PC-3 (cell line): ENCODE results near the gene MZT1. TPM values are rescaled to one million over a fixed set of nuclear protein-coding genes. Genes with fewer than 3 reads are reported as not detected.

ENCODE experiments used
- ATAC-seq: fragments of 200-7000 bp; cut with Tn5 transposase; 2 replicates; pipeline ENCODE4 v1.9.1; 2020; ENCODE audit warnings: mild to moderate bottlenecking, moderate library complexity
- BruUV-seq: library from RNA; stranded (reverse); fragments of 400-500 nt; replicated peaks from 2 replicates; lab custom pipeline; 2021; lab: Mats Ljungman, UMichigan
- CTCF ChIA-PET: fragments of 300-600 bp; sonication (Branson Sonifier 250); formaldehyde crosslinking; loops from one replicate; lab custom pipeline; 2022; ENCODE audit warnings: antibody characterized with exemption; lab: Charles Lee
- POLR2A ChIA-PET: fragments of 300-600 bp; sonication (Branson Sonifier 250); formaldehyde crosslinking; loops from one replicate; lab custom pipeline; 2022; ENCODE audit warnings: antibody characterized with exemption; ENCODE audit not compliant: unreplicated experiment; lab: Charles Lee
- DNase-seq: peaks from one replicate; pipeline ENCODE4 v3.0.0-alpha.2; 2015
- H2AFZ ChIP-seq: fragments of 300-600 bp; sonication (generic); 2 replicates; pipeline ENCODE4 v1.6.0; 2016; ENCODE audit warnings: antibody characterized with exemption, low read length
- H3F3A ChIP-seq: fragments of 300-600 bp; sonication (generic); one replicate; pipeline ENCODE4 v1.6.0; 2017; ENCODE audit warnings: antibody characterized with exemption, low read length, control low read depth, mild to moderate bottlenecking; ENCODE audit not compliant: unreplicated experiment
- H3K27ac ChIP-seq: fragments of 300-600 bp; sonication (generic); 2 replicates; pipeline ENCODE4 v1.5.1; 2016; ENCODE audit warnings: mild to moderate bottlenecking, low read length
- H3K27me3 ChIP-seq: fragments of 300-600 bp; sonication (generic); 2 replicates; pipeline ENCODE4 v1.6.1; 2016; ENCODE audit warnings: low read length, mixed read lengths
- H3K36me3 ChIP-seq: fragments of 300-600 bp; sonication (generic); 2 replicates; pipeline ENCODE4 v1.6.1; 2016; ENCODE audit warnings: low read depth, mixed run types, low read length, mixed read lengths
- H3K4me1 ChIP-seq: fragments of 300-600 bp; sonication (generic); 2 replicates; pipeline ENCODE4 v1.5.1; 2016; ENCODE audit warnings: low read length; ENCODE audit not compliant: insufficient read depth
- H3K4me2 ChIP-seq: fragments of 300-600 bp; sonication (generic); 2 replicates; pipeline ENCODE4 v1.6.0; 2016; ENCODE audit warnings: low read length
- H3K4me3 ChIP-seq: fragments of 300-600 bp; sonication (generic); 2 replicates; pipeline ENCODE4 v1.5.1; 2016; ENCODE audit warnings: mild to moderate bottlenecking, low read length, mixed read lengths
- H3K79me2 ChIP-seq: fragments of 300-600 bp; sonication (generic); 2 replicates; pipeline ENCODE4 v1.6.1; 2017; ENCODE audit warnings: low read length, mixed read lengths
- H3K9ac ChIP-seq: fragments of 300-600 bp; sonication (generic); 2 replicates; pipeline ENCODE4 v1.6.0; 2016; ENCODE audit warnings: mild to moderate bottlenecking, low read length
- H3K9me2 ChIP-seq: fragments of 300-600 bp; sonication (generic); replicated peaks from 2 replicates; pipeline ENCODE4 v1.6.1; 2016; ENCODE audit warnings: mixed run types, low read length, mixed read lengths
- H3K9me3 ChIP-seq: fragments of 300-600 bp; sonication (generic); 2 replicates; pipeline ENCODE4 v1.6.1; 2016; ENCODE audit warnings: low read length, mixed read lengths
- H4K20me1 ChIP-seq: fragments of 300-600 bp; sonication (generic); 2 replicates; pipeline ENCODE4 v1.6.1; 2016; ENCODE audit warnings: low read length, mixed read lengths
- EZH2 ChIP-seq: fragments of 300-600 bp; sonication (generic); IDR thresholded peaks from one replicate; pipeline ENCODE4 v1.6.1; 2017; ENCODE audit warnings: antibody characterized with exemption, mild to moderate bottlenecking, low read length; ENCODE audit not compliant: unreplicated experiment
- EZH2phosphoT487 ChIP-seq: fragments of 300-600 bp; sonication (generic); IDR thresholded peaks from 2 replicates; pipeline ENCODE4 v1.6.1; 2018; ENCODE audit warnings: mild to moderate bottlenecking, antibody characterized with exemption, low read length, borderline replicate concordance
- intact Hi-C: fragments of 100-400 bp; cut with micrococcal nuclease; formaldehyde crosslinking; loops from 2 replicates; pipeline ENCODE4 v1.9.0; 2023
- total RNA-seq: library from RNA; depleted of rRNA; stranded (reverse); fragments of >200 nt; gene quantifications from 2 replicates; pipeline ENCODE4 v1.2.3, GENCODE V29; 2014
- TF ChIP-seq, protein P1 (sequence below): fragments of 300-600 bp; sonication (generic); conservative IDR thresholded peaks from 2 replicates; pipeline ENCODE4 v1.5.1; 2017; ENCODE audit warnings: antibody characterized with exemption, low read depth, mild to moderate bottlenecking, low read length

The MZT1 gene
- total RNA-seq, 1 experiment from 2014 or later: 17.0 TPM

GRCh38 chr13:72754111-72754510 is 26.7 kb upstream of the MZT1 start:
- no peaks in the 10 kb centered on the region for H3K79me2 ChIP-seq
- ATAC-seq: no peak
- H3F3A ChIP-seq: no peaks in the 10 kb centered on the region
- no peak overlapping the region for H3K9ac ChIP-seq
- intact Hi-C loops: no loop called here
- H2AFZ ChIP-seq: no peak overlapping the region
- no peaks in the 10 kb centered on the region for H4K20me1 ChIP-seq
- DNase-seq: no peak
- peaks cover 40% of the 10 kb centered on the region; the same call in 1 of the 2 replicates for H3K36me3 ChIP-seq
- no peaks in the 10 kb centered on the region for H3K4me1 ChIP-seq
- TF ChIP-seq EZH2phosphoT487 (no peak), EZH2 (no peak)
- TF ChIP-seq, protein P1, sequence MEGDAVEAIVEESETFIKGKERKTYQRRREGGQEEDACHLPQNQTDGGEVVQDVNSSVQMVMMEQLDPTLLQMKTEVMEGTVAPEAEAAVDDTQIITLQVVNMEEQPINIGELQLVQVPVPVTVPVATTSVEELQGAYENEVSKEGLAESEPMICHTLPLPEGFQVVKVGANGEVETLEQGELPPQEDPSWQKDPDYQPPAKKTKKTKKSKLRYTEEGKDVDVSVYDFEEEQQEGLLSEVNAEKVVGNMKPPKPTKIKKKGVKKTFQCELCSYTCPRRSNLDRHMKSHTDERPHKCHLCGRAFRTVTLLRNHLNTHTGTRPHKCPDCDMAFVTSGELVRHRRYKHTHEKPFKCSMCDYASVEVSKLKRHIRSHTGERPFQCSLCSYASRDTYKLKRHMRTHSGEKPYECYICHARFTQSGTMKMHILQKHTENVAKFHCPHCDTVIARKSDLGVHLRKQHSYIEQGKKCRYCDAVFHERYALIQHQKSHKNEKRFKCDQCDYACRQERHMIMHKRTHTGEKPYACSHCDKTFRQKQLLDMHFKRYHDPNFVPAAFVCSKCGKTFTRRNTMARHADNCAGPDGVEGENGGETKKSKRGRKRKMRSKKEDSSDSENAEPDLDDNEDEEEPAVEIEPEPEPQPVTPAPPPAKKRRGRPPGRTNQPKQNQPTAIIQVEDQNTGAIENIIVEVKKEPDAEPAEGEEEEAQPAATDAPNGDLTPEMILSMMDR: no peak
- H3K27ac ChIP-seq: no peak overlapping the region
- H3K4me2 ChIP-seq: no peak overlapping the region
- no peaks in the 10 kb centered on the region for H3K9me3 ChIP-seq
- no peak overlapping the region for H3K4me3 ChIP-seq
- H3K9me2 ChIP-seq: no peaks in the 10 kb centered on the region
- CTCF ChIA-PET: no interaction called here
- H3K27me3 ChIP-seq: no peaks in the 10 kb centered on the region
- BruUV-seq: no TSS peak
- POLR2A ChIA-PET: no interaction called here

GRCh38 chr13:72751220-72751619 is 23.8 kb upstream of the MZT1 start:
- Histone ChIP-seq H3K4me3 (no peak overlapping the region), H3K27me3 (no peaks in the 10 kb centered on the region), H3K79me2 (no peaks in the 10 kb centered on the region), H3K4me1 (no peaks in the 10 kb centered on the region), H4K20me1 (no peaks in the 10 kb centered on the region), H3K9ac (no peak overlapping the region), H3K4me2 (no peak overlapping the region), H3K27ac (no peak overlapping the region), H3K9me2 (no peaks in the 10 kb centered on the region), H3K36me3 (peaks cover 36% of the 10 kb centered on the region), H2AFZ (no peak overlapping the region), H3K9me3 (no peaks in the 10 kb centered on the region), H3F3A (no peaks in the 10 kb centered on the region)
- no TSS peak for BruUV-seq
- DNase-seq: no peak
- no peak for ATAC-seq
- CTCF ChIA-PET: no interaction called here
- POLR2A ChIA-PET: no interaction called here
- TF ChIP-seq, protein P1: no peak
- TF ChIP-seq EZH2phosphoT487: no peak
- TF ChIP-seq EZH2: no peak
- intact Hi-C loops: no loop called here

DNA sequence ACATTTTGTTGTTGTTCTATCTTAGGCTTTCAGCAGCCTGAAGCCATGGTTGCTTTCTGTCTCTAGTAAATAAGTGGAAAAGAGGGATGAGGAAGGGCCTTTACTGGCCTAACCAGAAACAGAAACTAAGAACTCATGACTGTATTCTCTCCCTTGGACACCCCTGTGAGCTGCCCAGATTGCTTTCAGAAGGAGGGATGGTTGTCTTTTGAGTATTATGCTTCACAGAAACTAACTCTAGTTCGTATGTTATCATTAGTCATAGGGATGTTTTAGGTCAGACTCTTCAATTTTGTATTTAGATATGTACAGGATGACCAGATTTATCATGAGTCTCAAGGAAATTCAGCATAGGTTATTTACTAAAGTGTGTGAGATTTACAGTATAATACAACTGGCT is 17.8 kb upstream of the MZT1 start:
- no peaks in the 10 kb centered on the region for H3K4me1 ChIP-seq
- no peak overlapping the region for H3K4me2 ChIP-seq
- DNase-seq (no peak), ATAC-seq (no peak)
- no peaks in the 10 kb centered on the region for H3F3A ChIP-seq
- H3K27me3 ChIP-seq: no peaks in the 10 kb centered on the region
- BruUV-seq: no TSS peak
- no peaks in the 10 kb centered on the region for H3K79me2 ChIP-seq
- CTCF ChIA-PET: no interaction called here
- H3K9me2 ChIP-seq: no peaks in the 10 kb centered on the region
- POLR2A ChIA-PET: no interaction called here
- TF ChIP-seq, protein P1: no peak
- TF ChIP-seq EZH2 (no peak), EZH2phosphoT487 (no peak)
- no peak overlapping the region for H3K4me3 ChIP-seq
- H3K9me3 ChIP-seq: no peaks in the 10 kb centered on the region
- H2AFZ ChIP-seq: no peak overlapping the region
- intact Hi-C loops: no loop called here
- no peaks in the 10 kb centered on the region for H4K20me1 ChIP-seq
- peaks cover 16% of the 10 kb centered on the region for H3K36me3 ChIP-seq
- H3K27ac ChIP-seq: no peak overlapping the region
- no peak overlapping the region for H3K9ac ChIP-seq
